NCI-H2227 treated with DMSO at 0.1 percent for 48 hours (cell line): ENCODE data around the gene APAF1.
A peak's percentile ranks its signal among the peaks of the same experiment; 100 is the strongest.

Experiments used
- DNase-seq: peaks from one replicate; lab custom pipeline; 2025; lab: John Stamatoyannopoulos, UW

APAF1 gene

GRCh38 chr12:98725476-98726247 is 80.6 kb downstream of the APAF1 start:
- DNase-seq = peak; percentile 26

GRCh38 chr12:98727196-98727595 is 82.1 kb downstream of the APAF1 start:
- peak; percentile 9 for DNase-seq

- no peak for DNase-seq
Measured at GRCh38 chr12:98730412-98730811, 85.3 kb downstream of the APAF1 start.

GRCh38 chr12:98733667-98734350 is 88.7 kb downstream of the APAF1 start:
- DNase-seq = no peak

- no peak for DNase-seq
Measured at GRCh38 chr12:98735821-98736220, 90.7 kb downstream of the APAF1 start.

GRCh38 chr12:98736352-98737321 is 91.5 kb downstream of the APAF1 start:
- no peak for DNase-seq

GRCh38 chr12:98737322-98737712 is 92.2 kb downstream of the APAF1 start:
- no peak for DNase-seq

- no peak for DNase-seq
Measured at GRCh38 chr12:98738002-98738401, 92.9 kb downstream of the APAF1 start.

GRCh38 chr12:98738539-98738938 is 93.4 kb downstream of the APAF1 start:
- no peak for DNase-seq

GRCh38 chr12:98740751-98741150 is 95.7 kb downstream of the APAF1 start:
- DNase-seq = no peak

- no peak for DNase-seq
Measured at GRCh38 chr12:98741196-98741555, 96.1 kb downstream of the APAF1 start.

- peak; percentile 75 for DNase-seq
Measured at GRCh38 chr12:98741556-98742265, 96.6 kb downstream of the APAF1 start.

- no peak for DNase-seq
Measured at GRCh38 chr12:98743362-98743953, 98.4 kb downstream of the APAF1 start.

GRCh38 chr12:98744680-98745079 is 99.6 kb downstream of the APAF1 start:
- no peak for DNase-seq

- DNase-seq = no peak
Measured at GRCh38 chr12:98745578-98746391, 100.7 kb downstream of the APAF1 start.

- DNase-seq = no peak
Measured at GRCh38 chr12:98748463-98748862, 103.4 kb downstream of the APAF1 start.

GRCh38 chr12:98750511-98750910 is 105.4 kb downstream of the APAF1 start:
- DNase-seq = no peak

- no peak for DNase-seq
Measured at GRCh38 chr12:98751580-98752115, 106.6 kb downstream of the APAF1 start.

- DNase-seq = no peak
Measured at GRCh38 chr12:98752726-98753125, 107.6 kb downstream of the APAF1 start.

GRCh38 chr12:98754095-98754494 is 109.0 kb downstream of the APAF1 start:
- DNase-seq = peak; percentile 53
